Panc1 (cell line): Measurements from ENCODE around the gene METTL24. TPM values are rescaled to one million over a fixed set of nuclear protein-coding genes. Genes with fewer than 3 reads are reported as not detected.
"Not testable (repeated sequence)": the region's sequence is repeated elsewhere in the genome, so short reads cannot be mapped to it uniquely, and the experiment has no call there.

Source experiments
- ATAC-seq: fragments of 200-7000 bp; cut with Tn5 transposase; 2 replicates; pipeline ENCODE4 v1.9.1; 2020; ENCODE audit warnings: mild to moderate bottlenecking, moderate library complexity
- BruUV-seq: library from RNA; stranded (reverse); fragments of 400-500 nt; replicated peaks from 2 replicates; lab custom pipeline; 2021; lab: Mats Ljungman, UMichigan
- CTCF ChIA-PET: fragments of 300-600 bp; sonication (Branson Sonifier 250); formaldehyde crosslinking; loops from one replicate; lab custom pipeline; 2022; ENCODE audit warnings: antibody characterized with exemption; lab: Charles Lee
- POLR2A ChIA-PET: fragments of 300-600 bp; sonication (Branson Sonifier 250); formaldehyde crosslinking; loops from one replicate; lab custom pipeline; 2022; ENCODE audit warnings: antibody characterized with exemption; lab: Charles Lee
- DNase-seq: peaks from one replicate; pipeline ENCODE4 v3.0.0-alpha.2; 2010; ENCODE audit warnings: low read depth, low spot score
- H3K27ac ChIP-seq: 2 replicates; pipeline ENCODE4 v1.5.1; 2011; ENCODE audit warnings: mild to moderate bottlenecking, low read length, inconsistent platforms
- H3K27me3 ChIP-seq: fragments of 200-500 bp; sonication (Bioruptor generic); 2 replicates; pipeline ENCODE4 v1.6.0; 2014; ENCODE audit warnings: low read length, inconsistent platforms; ENCODE audit not compliant: control insufficient read depth, insufficient read depth
- H3K36me3 ChIP-seq: fragments of 200-500 bp; sonication (Bioruptor generic); 2 replicates; pipeline ENCODE4 v1.5.1; 2014; ENCODE audit warnings: inconsistent platforms, mild to moderate bottlenecking, low read length, moderate library complexity; ENCODE audit not compliant: control insufficient read depth, insufficient read depth
- H3K4me1 ChIP-seq: 2 replicates; pipeline ENCODE4 v1.5.1; 2011; ENCODE audit warnings: inconsistent platforms, mild to moderate bottlenecking, low read length, moderate library complexity; ENCODE audit not compliant: control insufficient read depth, insufficient read depth
- H3K4me3 ChIP-seq, 2 experiments: 2 replicates each; pipeline ENCODE4 v1.5.1; 2011 to 2012; ENCODE audit warnings: low read depth in 2 of 2, low read length in 2 of 2, mild to moderate bottlenecking in 2 of 2, inconsistent platforms in 1 of 2, moderate library complexity in 1 of 2
- H3K9me3 ChIP-seq: fragments of 200-500 bp; sonication (Bioruptor generic); 2 replicates; pipeline ENCODE4 v1.5.1; 2014; ENCODE audit warnings: low read depth, mild to moderate bottlenecking, inconsistent platforms, low read length, moderate library complexity; ENCODE audit not compliant: control insufficient read depth, insufficient read depth
- CTCF ChIP-seq: fragments of 450-650 bp; IDR thresholded peaks from 2 replicates; pipeline ENCODE4 v1.5.1; 2017; ENCODE audit warnings: mild to moderate bottlenecking
- POLR2AphosphoS5 ChIP-seq: IDR thresholded peaks from 2 replicates; pipeline ENCODE4 v1.6.1; 2012; ENCODE audit warnings: mild to moderate bottlenecking, low read depth, low read length, moderate library complexity
- REST ChIP-seq, 2 experiments: IDR thresholded peaks; 2 replicates each; pipeline ENCODE4 v1.6.1; 2011 to 2012; ENCODE audit warnings: low read depth in 2 of 2, control low read depth in 1 of 2, low read length in 1 of 2, mild to moderate bottlenecking in 1 of 2, moderate library complexity in 1 of 2; ENCODE audit not compliant: insufficient read depth in 1 of 2
- SIN3A ChIP-seq: IDR thresholded peaks from 2 replicates; pipeline ENCODE4 v1.6.1; 2012; ENCODE audit warnings: low read depth, mild to moderate bottlenecking, low read length, moderate library complexity, borderline replicate concordance; ENCODE audit not compliant: insufficient read depth
- TCF7L2 ChIP-seq: IDR thresholded peaks from 2 replicates; pipeline ENCODE4 v1.6.1; 2011; ENCODE audit warnings: mild to moderate bottlenecking, low read depth, low read length, inconsistent platforms
- in situ Hi-C: cut with HindIII; loops from 2 replicates; pipeline ENCODE4 v1.10.0; 2016; ENCODE audit warnings: low sequenced_read_pairs, low pct_unique_long_range_greater_than_20kb
- intact Hi-C: fragments of 100-400 bp; cut with micrococcal nuclease; formaldehyde crosslinking; loops from one replicate; pipeline ENCODE4 v1.10.0; 2022; ENCODE audit not compliant: unreplicated experiment
- total RNA-seq: library from RNA; stranded (reverse); gene quantifications from one replicate; pipeline ENCODE4 v1.2.1, GENCODE V29; 2021; ENCODE audit not compliant: unreplicated experiment

Gene METTL24
- total RNA-seq, 1 experiment from 2014 or later = not detected

GRCh38 chr6:110236007-110236406, 122.1 kb downstream of the METTL24 start:
- CTCF ChIA-PET, intact Hi-C loops, in situ Hi-C loops, ATAC-seq, H3K27me3 ChIP-seq, BruUV-seq, DNase-seq, H3K27ac ChIP-seq, POLR2A ChIA-PET, H3K4me1 ChIP-seq, H3K9me3 ChIP-seq, H3K4me3 ChIP-seq, H3K36me3 ChIP-seq: not testable (repeated sequence)

GRCh38 chr6:110233770-110234374, 124.3 kb downstream of the METTL24 start:
- no TSS peak for BruUV-seq
- DNase-seq (no peak), ATAC-seq (0 out of 2 replicates have a peak, but pooled peaks have one; percentile 34)
- no peaks in the 10 kb centered on the region for H3K4me1 ChIP-seq
- no peak overlapping the region for H3K27ac ChIP-seq
- in situ Hi-C loops (no loop called here), intact Hi-C loops (no loop called here)
- no peak overlapping the region for H3K4me3 ChIP-seq
- no peaks in the 10 kb centered on the region for H3K9me3 ChIP-seq
- no peak for TF ChIP-seq SIN3A
- no peak for TF ChIP-seq REST (IDR thresholded peaks at IDR 0.05; ENCODE audit: insufficient read depth in 1 of 2, low read depth in 2 of 2, low read length in 1 of 2)
- no peak for TF ChIP-seq POLR2AphosphoS5
- no peak for TF ChIP-seq TCF7L2
- TF ChIP-seq CTCF = no peak
- H3K27me3 ChIP-seq = no peaks in the 10 kb centered on the region
- ChIA-PET CTCF (no interaction called here), POLR2A (no interaction called here)
- peaks cover 2% of the 10 kb centered on the region; the same call in 1 of the 2 replicates for H3K36me3 ChIP-seq

GRCh38 chr6:110232450-110232849, 125.7 kb downstream of the METTL24 start:
- Histone ChIP-seq H3K27ac (no peak overlapping the region), H3K4me3 (no peak overlapping the region), H3K27me3 (no peaks in the 10 kb centered on the region), H3K36me3 (peaks cover 3% of the 10 kb centered on the region), H3K9me3 (no peaks in the 10 kb centered on the region), H3K4me1 (no peaks in the 10 kb centered on the region)
- POLR2A ChIA-PET = no interaction called here
- CTCF ChIA-PET = no interaction called here
- BruUV-seq = no TSS peak
- no peak for ATAC-seq
- intact Hi-C loops (no loop called here), in situ Hi-C loops (no loop called here)
- DNase-seq = no peak
- TF ChIP-seq SIN3A (no peak), CTCF (no peak)
